Measurements from ENCODE around the gene ETNK1. TPM values are rescaled to one million over a fixed set of nuclear protein-coding genes. Genes with fewer than 3 reads are reported as not detected.
A peak's percentile ranks its signal among the peaks of the same experiment; 100 is the strongest.
"Not testable (repeated sequence)": the region's sequence is repeated elsewhere in the genome, so short reads cannot be mapped to it uniquely, and the experiment has no call there.

Gene ETNK1
- total RNA-seq, 1 experiment from 2014 or later, result 70.1 TPM

- TF ChIP-seq, protein P1, sequence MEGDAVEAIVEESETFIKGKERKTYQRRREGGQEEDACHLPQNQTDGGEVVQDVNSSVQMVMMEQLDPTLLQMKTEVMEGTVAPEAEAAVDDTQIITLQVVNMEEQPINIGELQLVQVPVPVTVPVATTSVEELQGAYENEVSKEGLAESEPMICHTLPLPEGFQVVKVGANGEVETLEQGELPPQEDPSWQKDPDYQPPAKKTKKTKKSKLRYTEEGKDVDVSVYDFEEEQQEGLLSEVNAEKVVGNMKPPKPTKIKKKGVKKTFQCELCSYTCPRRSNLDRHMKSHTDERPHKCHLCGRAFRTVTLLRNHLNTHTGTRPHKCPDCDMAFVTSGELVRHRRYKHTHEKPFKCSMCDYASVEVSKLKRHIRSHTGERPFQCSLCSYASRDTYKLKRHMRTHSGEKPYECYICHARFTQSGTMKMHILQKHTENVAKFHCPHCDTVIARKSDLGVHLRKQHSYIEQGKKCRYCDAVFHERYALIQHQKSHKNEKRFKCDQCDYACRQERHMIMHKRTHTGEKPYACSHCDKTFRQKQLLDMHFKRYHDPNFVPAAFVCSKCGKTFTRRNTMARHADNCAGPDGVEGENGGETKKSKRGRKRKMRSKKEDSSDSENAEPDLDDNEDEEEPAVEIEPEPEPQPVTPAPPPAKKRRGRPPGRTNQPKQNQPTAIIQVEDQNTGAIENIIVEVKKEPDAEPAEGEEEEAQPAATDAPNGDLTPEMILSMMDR (conservative IDR thresholded peaks at IDR 0.05), result no peak
- Histone ChIP-seq H2AK5ac (ENCODE audit: insufficient read length, low read length) (no peak overlapping the region), H2AFZ (ENCODE audit: low read length) (no peak overlapping the region), H3T11ph (ENCODE audit: low read length) (no peak overlapping the region), H4K20me1 (ENCODE audit: control insufficient read depth, insufficient read depth, insufficient read length) (no peaks in the 10 kb centered on the region), H3K9ac (ENCODE audit: extremely low read depth, insufficient read length, low read length) (no peak overlapping the region), H3K27ac (ENCODE audit: insufficient read length, low read depth, low read length) (no peak overlapping the region), H3K23me2 (ENCODE audit: insufficient read length, low read depth, low read length, poor library complexity, severe bottlenecking) (no peaks in the 10 kb centered on the region), H3K9me3 (ENCODE audit: control insufficient read depth, low read depth, low read length) (no peaks in the 10 kb centered on the region), H4K5ac (ENCODE audit: insufficient read length, low read depth, low read length) (no peak overlapping the region), H2BK15ac (ENCODE audit: low read depth, low read length) (no peak overlapping the region), H3K79me1 (ENCODE audit: insufficient read depth, low read depth, low read length, poor library complexity, severe bottlenecking) (no peaks in the 10 kb centered on the region), H4K8ac (replicated peaks; ENCODE audit: insufficient read length, low read depth, low read length) (no peak overlapping the region), H3K4me2 (ENCODE audit: insufficient read depth, insufficient read length, low read length) (no peak overlapping the region), H3K79me2 (ENCODE audit: insufficient read depth, low read length) (no peaks in the 10 kb centered on the region), H2BK5ac (ENCODE audit: insufficient read length, low read length) (no peak overlapping the region), H3K23ac (ENCODE audit: insufficient read length, low read depth, low read length) (no peak overlapping the region), H2BK20ac (ENCODE audit: low read depth, low read length, poor library complexity, severe bottlenecking) (no peak overlapping the region), H4K91ac (ENCODE audit: insufficient read length, low read depth, low read length) (no peak overlapping the region), H3K27me3 (ENCODE audit: insufficient read depth, low read length) (no peaks in the 10 kb centered on the region), H3K4ac (ENCODE audit: low read depth, low read length) (no peak overlapping the region), H2BK12ac (ENCODE audit: insufficient read length, low read depth, low read length) (no peak overlapping the region), H3K14ac (ENCODE audit: insufficient read depth, low read length) (no peak overlapping the region), H3K4me1 (ENCODE audit: insufficient read depth, low read length) (no peaks in the 10 kb centered on the region), H3K56ac (ENCODE audit: insufficient read length, low read depth, low read length) (no peak overlapping the region), H2BK120ac (ENCODE audit: low read depth, low read length, poor library complexity, severe bottlenecking) (no peak overlapping the region), H3K18ac (ENCODE audit: insufficient read length, low read depth, low read length) (no peak overlapping the region)
- WGBS (ENCODE audit: extremely low coverage, insufficient read length, low lambda C conversion rate), result no CpG with 5 or more reads among the region's 2 CpGs
- Mint-ChIP-seq H3K4me3 (no peak overlapping the region), H3K4me1 (no peaks in the 10 kb centered on the region), H3K27me3 (ENCODE audit: low read depth) (no peaks in the 10 kb centered on the region), H3K36me3 (ENCODE audit: insufficient read depth in 1 of 3, low read depth in 3 of 3) (peaks cover 15 to 51% (median 34%) of the 10 kb centered on the region in 3 experiments), H3K9me3 (peaks cover 34 to 39% of the 10 kb centered on the region in 2 experiments), H3K27ac (no peak overlapping the region)
- DNase-seq, result no peak
These were observed 66.3 kb downstream of the ETNK1 start for GRCh38 chr12:22691319-22691718.

GRCh38 chr12:22692467-22692866 is 67.5 kb downstream of the ETNK1 start:
- peak overlapping the region in 1 of 3 experiments; percentile 91; a peak in 2 of 7 replicates for H3K27ac Mint-ChIP-seq

More at GRCh38 chr12:22692467-22692866, 67.5 kb downstream of the ETNK1 start:
- not testable (repeated sequence) for H3K79me1 ChIP-seq (ENCODE audit: insufficient read depth, low read depth, low read length, poor library complexity, severe bottlenecking); H3K27me3 Mint-ChIP-seq (ENCODE audit: low read depth); H4K8ac ChIP-seq (replicated peaks; ENCODE audit: insufficient read length, low read depth, low read length); H3K4me1 ChIP-seq (ENCODE audit: insufficient read depth, low read length); H3K4me3 Mint-ChIP-seq; H2AFZ ChIP-seq (ENCODE audit: low read length); H2AK5ac ChIP-seq (ENCODE audit: insufficient read length, low read length); H2BK12ac ChIP-seq (ENCODE audit: insufficient read length, low read depth, low read length); H2BK20ac ChIP-seq (ENCODE audit: low read depth, low read length, poor library complexity, severe bottlenecking); H3K14ac ChIP-seq (ENCODE audit: insufficient read depth, low read length); H2BK120ac ChIP-seq (ENCODE audit: low read depth, low read length, poor library complexity, severe bottlenecking); H3K9ac ChIP-seq (ENCODE audit: extremely low read depth, insufficient read length, low read length); H3K18ac ChIP-seq (ENCODE audit: insufficient read length, low read depth, low read length); H3K56ac ChIP-seq (ENCODE audit: insufficient read length, low read depth, low read length); H3K79me2 ChIP-seq (ENCODE audit: insufficient read depth, low read length); H3K4ac ChIP-seq (ENCODE audit: low read depth, low read length); H3K23ac ChIP-seq (ENCODE audit: insufficient read length, low read depth, low read length); H3K9me3 ChIP-seq (ENCODE audit: control insufficient read depth, low read depth, low read length); H3T11ph ChIP-seq (ENCODE audit: low read length); H4K20me1 ChIP-seq (ENCODE audit: control insufficient read depth, insufficient read depth, insufficient read length); H3K23me2 ChIP-seq (ENCODE audit: insufficient read length, low read depth, low read length, poor library complexity, severe bottlenecking); H2BK5ac ChIP-seq (ENCODE audit: insufficient read length, low read length); H3K27ac ChIP-seq (ENCODE audit: insufficient read length, low read depth, low read length); H2BK15ac ChIP-seq (ENCODE audit: low read depth, low read length); H4K5ac ChIP-seq (ENCODE audit: insufficient read length, low read depth, low read length); H4K91ac ChIP-seq (ENCODE audit: insufficient read length, low read depth, low read length); H3K4me2 ChIP-seq (ENCODE audit: insufficient read depth, insufficient read length, low read length); DNase-seq; H3K27me3 ChIP-seq (ENCODE audit: insufficient read depth, low read length)
- peaks cover 15 to 51% (median 31%) of the 10 kb centered on the region in 3 experiments for H3K36me3 Mint-ChIP-seq (ENCODE audit: insufficient read depth in 1 of 3, low read depth in 3 of 3)
- H3K4me1 Mint-ChIP-seq, result peaks cover 9 to 11% of the 10 kb centered on the region in 2 experiments
- WGBS (ENCODE audit: extremely low coverage, insufficient read length, low lambda C conversion rate), result no CpG with 5 or more reads among the region's 1 CpG
- peaks cover 34 to 43% of the 10 kb centered on the region in 2 experiments for H3K9me3 Mint-ChIP-seq
